ENCODE results near the gene RTBDN. TPM values are rescaled to one million over a fixed set of nuclear protein-coding genes. Genes with fewer than 3 reads are reported as not detected.
"Not testable (repeated sequence)": the region's sequence is repeated elsewhere in the genome, so short reads cannot be mapped to it uniquely, and the experiment has no call there.

RTBDN gene
- total RNA-seq, 1 donor from 2014 or later, result not detected

DNA sequence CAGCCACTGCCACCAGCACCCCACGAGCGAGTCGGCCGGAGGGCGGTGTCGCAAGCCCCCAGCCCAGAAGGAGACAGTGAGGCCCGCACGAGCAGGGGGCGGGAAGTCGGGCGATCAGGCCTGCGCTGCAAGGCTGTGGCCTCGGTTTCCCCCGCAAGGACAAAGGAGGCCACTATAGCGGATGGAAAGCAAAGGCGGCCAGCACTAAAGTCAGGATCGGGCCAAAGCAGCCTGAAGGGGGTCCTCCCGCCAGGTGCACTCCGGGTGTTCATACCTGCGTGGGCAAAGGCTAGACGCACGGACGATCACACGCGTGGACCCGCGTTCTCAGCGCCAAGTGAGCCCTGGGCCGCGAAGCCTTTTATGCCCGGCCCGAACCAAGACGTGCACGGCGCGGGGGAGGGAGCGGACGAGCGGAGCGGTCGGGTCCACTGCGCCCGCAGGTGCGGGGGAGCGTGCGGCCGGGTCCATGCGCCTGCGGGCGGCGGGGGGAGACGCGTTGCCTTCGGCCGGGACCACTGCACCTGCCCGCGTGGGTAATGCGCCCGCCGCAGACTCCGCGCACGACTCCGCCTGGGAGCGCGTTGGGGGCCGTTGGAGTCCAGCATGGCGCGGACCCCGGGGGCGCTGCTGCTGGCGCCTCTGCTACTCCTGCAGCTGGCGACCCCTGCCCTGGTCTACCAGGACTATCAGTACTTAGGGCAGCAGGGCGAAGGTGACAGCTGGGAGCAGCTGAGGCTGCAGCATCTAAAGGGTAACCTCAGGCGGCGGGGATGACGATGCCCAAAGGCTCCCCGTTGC lies 32.7 kb downstream of the RTBDN start, which contains the start of the genes PRDX2 and THSD8:
Gene PRDX2 (minus strand): TSS at position 335 of the 801 bp plus-strand sequence. CDS start 539 bp downstream, outside the sequence.
Gene THSD8 (plus strand): TSS at position 604 of the 801 bp plus-strand sequence. CDS start 3 bp downstream, at position 607.
- intact Hi-C loops (cut with micrococcal nuclease), result no loop called here
- ATAC-seq (ENCODE audit: low read depth) (peak; percentile 69), DNase-seq (peak; percentile 59)
- H3K36me3 Mint-ChIP-seq (ENCODE audit: low read depth), result peaks cover 3% of the 10 kb centered on the region
- no peaks in the 10 kb centered on the region for H3K9me3 Mint-ChIP-seq
- H3K27me3 Mint-ChIP-seq, result peaks cover 5% of the 10 kb centered on the region
- H3K4me3 Mint-ChIP-seq, result peak within 1 kb of the TSS; percentile 82
- ChIA-PET POLR2A (interaction anchor here (0.7 to 1.3 kb wide), 4 partner anchors 8 to 32 kb away, joined by 3 to 5 read pairs (median 4); no protein-coding TSS in a partner anchor), CTCF (interaction anchor here (1.0 to 11.4 kb wide), 5 partner anchors 9 to 45 kb away, joined by 3 to 280 read pairs (median 7); partner anchors contain the start of gene HOOK2)
- peaks cover 26% of the 10 kb centered on the region for H3K4me1 Mint-ChIP-seq
- TF ChIP-seq, protein P1, sequence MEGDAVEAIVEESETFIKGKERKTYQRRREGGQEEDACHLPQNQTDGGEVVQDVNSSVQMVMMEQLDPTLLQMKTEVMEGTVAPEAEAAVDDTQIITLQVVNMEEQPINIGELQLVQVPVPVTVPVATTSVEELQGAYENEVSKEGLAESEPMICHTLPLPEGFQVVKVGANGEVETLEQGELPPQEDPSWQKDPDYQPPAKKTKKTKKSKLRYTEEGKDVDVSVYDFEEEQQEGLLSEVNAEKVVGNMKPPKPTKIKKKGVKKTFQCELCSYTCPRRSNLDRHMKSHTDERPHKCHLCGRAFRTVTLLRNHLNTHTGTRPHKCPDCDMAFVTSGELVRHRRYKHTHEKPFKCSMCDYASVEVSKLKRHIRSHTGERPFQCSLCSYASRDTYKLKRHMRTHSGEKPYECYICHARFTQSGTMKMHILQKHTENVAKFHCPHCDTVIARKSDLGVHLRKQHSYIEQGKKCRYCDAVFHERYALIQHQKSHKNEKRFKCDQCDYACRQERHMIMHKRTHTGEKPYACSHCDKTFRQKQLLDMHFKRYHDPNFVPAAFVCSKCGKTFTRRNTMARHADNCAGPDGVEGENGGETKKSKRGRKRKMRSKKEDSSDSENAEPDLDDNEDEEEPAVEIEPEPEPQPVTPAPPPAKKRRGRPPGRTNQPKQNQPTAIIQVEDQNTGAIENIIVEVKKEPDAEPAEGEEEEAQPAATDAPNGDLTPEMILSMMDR (IDR thresholded peaks at IDR 0.05), result no peak
- no peak within 1 kb of the TSS for H3K27ac Mint-ChIP-seq

DNA sequence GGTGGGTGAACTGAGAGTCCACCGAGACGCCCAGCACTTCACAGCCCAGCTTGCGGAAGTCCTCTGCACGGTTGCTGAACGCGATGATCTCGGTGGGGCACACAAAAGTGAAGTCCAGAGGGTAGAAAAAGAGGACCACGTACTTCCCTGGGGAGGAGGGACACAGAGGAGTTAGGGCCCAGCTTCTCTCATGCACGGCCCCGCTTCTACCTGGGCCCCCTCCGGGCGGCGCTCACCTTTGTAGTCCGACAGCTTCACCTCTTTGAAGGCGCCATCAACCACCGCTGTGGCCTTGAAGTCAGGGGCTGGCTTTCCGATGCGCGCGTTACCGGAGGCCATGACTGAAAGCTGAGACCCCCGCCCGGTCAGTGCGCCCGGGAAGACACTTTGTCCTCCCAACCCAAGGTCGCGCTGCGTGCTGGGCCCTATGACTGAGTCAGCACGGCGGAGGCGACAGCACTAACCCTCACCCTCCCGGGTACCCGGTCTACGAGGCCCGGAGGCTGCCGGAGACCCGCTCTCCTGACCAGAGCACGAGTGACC lies 33.4 kb downstream of the RTBDN start:
- intact Hi-C loops (cut with micrococcal nuclease), result no loop called here
- POLR2A ChIA-PET, result interaction anchor here (0.6 to 1.2 kb wide), 3 partner anchors 10 to 259 kb away, joined by 3 to 7 read pairs (median 6); partner anchors contain the start of gene JUNB

DNA sequence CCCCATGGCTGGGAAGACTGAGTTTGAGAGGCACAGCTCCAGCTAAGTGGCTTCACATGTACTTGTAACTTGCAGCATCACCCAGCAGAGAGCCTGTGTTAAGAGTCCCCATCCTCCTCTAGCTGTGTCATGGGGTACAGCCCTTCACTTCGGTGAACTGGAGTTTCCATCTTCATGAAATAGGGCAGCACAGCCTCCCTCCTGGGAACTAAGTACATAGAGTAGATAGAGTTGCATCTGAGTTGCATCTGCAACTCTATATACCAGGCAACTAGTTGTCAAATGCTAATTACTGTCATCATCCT lies 34.0 kb downstream of the RTBDN start:
- Mint-ChIP-seq H3K27me3 (peaks cover 5% of the 10 kb centered on the region), H3K36me3 (ENCODE audit: low read depth) (peaks cover 2% of the 10 kb centered on the region), H3K4me3 (peak overlapping the region; percentile 82), H3K4me1 (peaks cover 30% of the 10 kb centered on the region), H3K9me3 (no peaks in the 10 kb centered on the region), H3K27ac (no peak overlapping the region)
- TF ChIP-seq, protein P1 (IDR thresholded peaks at IDR 0.05), result no peak
- POLR2A ChIA-PET, result interaction anchor here (0.6 to 1.2 kb wide), 5 partner anchors 9 to 258 kb away, joined by 3 to 7 read pairs (median 6); partner anchors contain the start of gene JUNB
- DNase-seq (no peak), ATAC-seq (ENCODE audit: low read depth) (no peak)
- intact Hi-C loops (cut with micrococcal nuclease), result no loop called here
- CTCF ChIA-PET, result interaction anchor here (1.3 to 11.4 kb wide), 3 partner anchors 25 to 47 kb away, joined by 7 to 280 read pairs (median 278); partner anchors contain the start of gene HOOK2

More for the DNA sequence above, 33.4 kb downstream of the RTBDN start:
- no peak for DNase-seq
- no peaks in the 10 kb centered on the region for H3K9me3 Mint-ChIP-seq
- H3K27me3 Mint-ChIP-seq, result peaks cover 5% of the 10 kb centered on the region
- H3K36me3 Mint-ChIP-seq (ENCODE audit: low read depth), result peaks cover 2% of the 10 kb centered on the region
- H3K27ac Mint-ChIP-seq, result no peak overlapping the region
- no peak for ATAC-seq (ENCODE audit: low read depth)
- CTCF ChIA-PET, result interaction anchor here (1.3 to 11.4 kb wide), 3 partner anchors 26 to 46 kb away, joined by 7 to 280 read pairs (median 278); partner anchors contain the start of gene HOOK2
- H3K4me1 Mint-ChIP-seq, result peaks cover 26% of the 10 kb centered on the region
- peak overlapping the region; percentile 82 for H3K4me3 Mint-ChIP-seq
- TF ChIP-seq, protein P1 (IDR thresholded peaks at IDR 0.05), result no peak

DNA sequence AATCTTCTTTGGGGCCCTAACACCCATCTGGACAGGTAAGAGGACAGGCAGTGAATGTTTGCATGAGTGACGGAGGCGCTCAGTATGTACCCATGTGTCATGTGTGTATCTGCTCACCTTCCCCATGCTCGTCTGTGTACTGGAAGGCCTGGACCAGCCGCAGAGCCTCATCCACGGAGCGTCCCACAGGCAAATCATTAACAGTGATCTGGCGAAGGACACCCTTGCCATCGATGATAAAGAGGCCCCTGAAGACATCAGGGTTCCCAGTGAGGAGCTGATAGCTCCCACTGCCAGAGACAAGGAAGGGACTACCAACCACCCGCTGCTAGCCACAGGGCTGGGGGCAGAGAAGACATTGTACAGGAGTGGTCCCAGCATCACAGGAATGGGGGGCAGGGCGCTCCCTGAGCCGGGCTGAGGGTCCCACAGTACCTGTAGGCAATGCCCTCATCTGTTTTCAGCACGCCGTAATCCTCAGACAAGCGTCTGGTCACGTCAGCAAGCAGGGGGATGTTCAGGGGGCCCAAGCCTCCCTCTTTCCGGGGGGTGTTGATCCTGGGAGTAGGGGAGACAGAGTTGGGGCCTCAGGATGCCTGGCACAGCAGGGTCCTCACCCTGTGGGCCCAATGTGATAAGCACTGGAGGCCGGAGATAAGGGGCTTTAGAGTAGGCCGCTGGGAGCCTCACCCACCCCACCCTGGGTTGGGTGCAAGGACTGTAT lies 34.5 kb downstream of the RTBDN start:
- Mint-ChIP-seq H3K27me3 (peaks cover 5% of the 10 kb centered on the region), H3K4me1 (peaks cover 32% of the 10 kb centered on the region), H3K4me3 (no peak overlapping the region), H3K9me3 (no peaks in the 10 kb centered on the region), H3K36me3 (ENCODE audit: low read depth) (peaks cover 2% of the 10 kb centered on the region), H3K27ac (no peak overlapping the region)
- ATAC-seq (ENCODE audit: low read depth), result no peak
- TF ChIP-seq, protein P1 (IDR thresholded peaks at IDR 0.05), result no peak
- intact Hi-C loops (cut with micrococcal nuclease), result no loop called here
- ChIA-PET CTCF (interaction anchor here (0.8 to 11.4 kb wide), 5 partner anchors 17 to 85 kb away, joined by 3 to 280 read pairs (median 7); partner anchors contain the start of gene HOOK2), POLR2A (interaction anchor here (0.6 to 1.2 kb wide), 8 partner anchors 8 to 118 kb away, joined by 3 to 7 read pairs (median 4); partner anchors contain the start of gene JUNB)
- no peak for DNase-seq

DNA sequence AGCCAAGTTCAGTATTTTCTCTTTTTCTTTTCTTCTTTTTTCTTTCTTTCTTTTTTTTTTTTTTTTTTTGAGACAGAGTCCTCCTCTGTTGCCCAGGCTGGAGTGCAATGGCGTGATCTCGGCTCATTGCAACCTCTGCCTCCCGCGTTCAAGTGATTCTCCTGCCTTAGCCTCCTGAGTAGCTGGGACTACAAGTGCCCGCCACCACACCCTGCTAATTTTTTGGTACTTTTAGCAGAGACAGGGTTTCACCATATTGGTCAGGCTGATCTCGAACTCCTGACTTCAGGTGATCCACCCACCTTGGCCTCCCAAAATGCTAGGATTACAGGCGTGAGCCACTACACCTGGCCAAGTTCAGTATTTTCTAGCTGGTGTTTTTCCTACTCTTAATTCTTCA lies 36.8 kb downstream of the RTBDN start:
- H3K27ac Mint-ChIP-seq; intact Hi-C loops (cut with micrococcal nuclease): not testable (repeated sequence)

More for the DNA sequence above, 36.8 kb downstream of the RTBDN start:
- H3K9me3 Mint-ChIP-seq; H3K36me3 Mint-ChIP-seq (ENCODE audit: low read depth); H3K27me3 Mint-ChIP-seq; H3K4me3 Mint-ChIP-seq; ATAC-seq (ENCODE audit: low read depth); DNase-seq: not testable (repeated sequence)
- peaks cover 42% of the 10 kb centered on the region for H3K4me1 Mint-ChIP-seq
- CTCF ChIA-PET, result interaction anchor here (2.0 to 11.4 kb wide), 3 partner anchors 23 to 50 kb away, joined by 7 to 280 read pairs (median 278); partner anchors contain the start of gene HOOK2
- POLR2A ChIA-PET, result interaction anchor here (0.7 to 13.2 kb wide), 6 partner anchors 19 to 121 kb away, joined by 4 to 909 read pairs (median 6); partner anchors contain the start of genes HOOK2 and SYCE2
